Measurements from ENCODE around the gene SLC3A2.

Gene SLC3A2

GRCh38 chr11:62918531-62918930 lies 37.8 kb downstream of the SLC3A2 start:
- Histone ChIP-seq H3K36me3 (ENCODE audit: control insufficient read depth in 1 of 2, insufficient read depth in 2 of 2, low read length in 2 of 2) (no peaks in the 10 kb centered on the region), H3K23ac (ENCODE audit: low read length) (no peak overlapping the region), H4K91ac (ENCODE audit: low read depth, low read length) (no peak overlapping the region), H3K27me3 (ENCODE audit: insufficient read depth, low read length) (no peaks in the 10 kb centered on the region), H3K18ac (ENCODE audit: low read length) (no peak overlapping the region), H2AFZ (ENCODE audit: insufficient read depth, low read length, poor library complexity) (no peak overlapping the region), H3K4me2 (ENCODE audit: low read length) (no peak overlapping the region), H3K27ac (ENCODE audit: low read depth, low read length) (no peak overlapping the region), H3K4me1 (ENCODE audit: control insufficient read depth in 1 of 2, insufficient read depth in 2 of 2, low read length in 2 of 2) (peaks cover 12 to 17% of the 10 kb centered on the region in 2 experiments), H3K79me1 (ENCODE audit: low read length) (no peaks in the 10 kb centered on the region), H2BK120ac (ENCODE audit: insufficient read depth, low read length, poor library complexity) (no peak overlapping the region), H2BK5ac (ENCODE audit: low read depth, low read length, poor library complexity) (no peak overlapping the region), H2BK12ac (ENCODE audit: low read length) (no peak overlapping the region), H3K9ac (ENCODE audit: low read length) (no peak overlapping the region), H3K79me2 (ENCODE audit: control insufficient read depth, insufficient read depth, low read length, poor library complexity) (peaks cover 2% of the 10 kb centered on the region), H3K4me3 (ENCODE audit: low read depth, low read length) (no peak overlapping the region), H3K14ac (ENCODE audit: low read length) (no peak overlapping the region), H4K8ac (ENCODE audit: low read depth, low read length) (no peak overlapping the region), H2AK5ac (ENCODE audit: low read length) (no peak overlapping the region), H3K9me3 (ENCODE audit: insufficient read depth, low read depth, low read length) (no peaks in the 10 kb centered on the region), H3K4ac (ENCODE audit: low read depth, low read length) (no peak overlapping the region), H4K12ac (ENCODE audit: low read depth, low read length) (no peak overlapping the region)
- DNase-seq, result no peak
- no CpG with 5 or more reads among the region's 5 CpGs for WGBS (ENCODE audit: extremely low coverage, insufficient coverage, insufficient read length)

DNA sequence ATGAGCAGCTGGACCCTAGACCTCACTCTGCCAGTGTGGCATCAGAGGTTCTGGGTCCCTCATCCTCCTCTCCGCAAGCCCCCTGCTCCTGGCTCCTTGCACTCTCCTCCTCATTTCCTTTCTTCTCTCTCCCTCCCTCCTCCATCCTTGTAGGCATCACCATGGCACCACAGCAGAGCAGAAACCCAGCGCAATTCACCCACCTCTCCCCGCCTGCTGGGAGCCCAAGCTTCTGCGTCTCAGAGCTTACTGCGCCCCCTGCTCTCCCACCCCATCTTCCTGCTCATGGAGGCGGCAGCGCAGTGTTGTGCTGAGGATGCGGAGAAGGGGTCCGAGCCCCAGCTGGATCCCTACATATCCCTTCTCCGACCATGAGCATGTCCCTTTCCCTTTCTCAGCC lies 38.8 kb downstream of the SLC3A2 start:
- no peak overlapping the region for H3K4me3 ChIP-seq (ENCODE audit: low read depth, low read length)
- no peak overlapping the region for H4K12ac ChIP-seq (ENCODE audit: low read depth, low read length)
- H3K9me3 ChIP-seq (ENCODE audit: insufficient read depth, low read depth, low read length), result no peaks in the 10 kb centered on the region
- no peak overlapping the region for H3K14ac ChIP-seq (ENCODE audit: low read length)
- H2AK5ac ChIP-seq (ENCODE audit: low read length), result no peak overlapping the region
- H4K8ac ChIP-seq (ENCODE audit: low read depth, low read length), result no peak overlapping the region
- H3K36me3 ChIP-seq (ENCODE audit: control insufficient read depth in 1 of 2, insufficient read depth in 2 of 2, low read length in 2 of 2), result no peaks in the 10 kb centered on the region
- no peak overlapping the region for H3K9ac ChIP-seq (ENCODE audit: low read length)
- H2BK12ac ChIP-seq (ENCODE audit: low read length), result no peak overlapping the region
- H3K23ac ChIP-seq (ENCODE audit: low read length), result no peak overlapping the region
- no peak overlapping the region for H2AFZ ChIP-seq (ENCODE audit: insufficient read depth, low read length, poor library complexity)
- no peak overlapping the region for H2BK120ac ChIP-seq (ENCODE audit: insufficient read depth, low read length, poor library complexity)
- H3K4me1 ChIP-seq (ENCODE audit: control insufficient read depth in 1 of 2, insufficient read depth in 2 of 2, low read length in 2 of 2), result peaks cover 16 to 22% of the 10 kb centered on the region in 2 experiments
- no peak for DNase-seq
- no peak overlapping the region for H2BK5ac ChIP-seq (ENCODE audit: low read depth, low read length, poor library complexity)
- H3K4ac ChIP-seq (ENCODE audit: low read depth, low read length), result no peak overlapping the region
- H4K91ac ChIP-seq (ENCODE audit: low read depth, low read length), result no peak overlapping the region
- no peak overlapping the region for H3K27ac ChIP-seq (ENCODE audit: low read depth, low read length)
- peaks cover 2% of the 10 kb centered on the region for H3K79me2 ChIP-seq (ENCODE audit: control insufficient read depth, insufficient read depth, low read length, poor library complexity)
- no peak overlapping the region for H3K4me2 ChIP-seq (ENCODE audit: low read length)
- no CpG with 5 or more reads among the region's 10 CpGs for WGBS (ENCODE audit: extremely low coverage, insufficient coverage, insufficient read length)
- H3K18ac ChIP-seq (ENCODE audit: low read length), result no peak overlapping the region
- no peaks in the 10 kb centered on the region for H3K79me1 ChIP-seq (ENCODE audit: low read length)
- no peaks in the 10 kb centered on the region for H3K27me3 ChIP-seq (ENCODE audit: insufficient read depth, low read length)

DNA sequence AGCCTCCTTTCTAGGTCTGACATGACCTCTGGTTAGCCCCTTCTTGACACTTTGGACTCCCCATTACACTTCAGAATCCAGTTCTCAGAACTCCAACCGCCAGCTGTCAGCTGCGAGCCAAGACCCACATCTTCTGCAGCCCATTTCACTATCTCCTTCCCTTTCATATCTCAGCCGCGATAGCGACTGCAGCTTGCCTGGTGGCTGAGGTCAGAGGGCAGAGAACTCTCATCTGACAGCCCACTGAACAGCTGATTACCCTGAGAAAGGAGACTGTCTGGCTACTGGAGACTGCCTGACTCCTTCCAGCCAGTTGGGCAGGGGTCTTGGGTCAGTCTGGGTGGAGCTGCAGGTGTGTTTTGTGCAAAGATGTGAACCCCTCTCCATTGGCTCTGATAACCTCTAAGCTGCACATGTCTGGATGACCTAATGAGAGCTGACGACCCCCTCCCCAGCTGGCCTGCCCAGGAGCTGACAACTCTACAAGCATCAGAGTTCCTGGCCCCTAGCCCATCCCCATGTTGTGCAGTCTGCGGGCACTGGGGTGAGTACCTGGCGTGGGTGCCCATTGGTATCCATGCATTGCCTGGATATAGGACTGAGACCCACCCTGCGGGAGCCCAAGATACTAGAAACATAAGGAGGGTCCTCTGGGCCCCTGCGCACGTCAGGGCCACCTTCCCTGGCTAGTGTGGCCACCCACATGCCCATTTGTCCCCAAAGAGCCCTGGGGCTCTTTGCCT lies 39.4 kb downstream of the SLC3A2 start:
- H3K9ac ChIP-seq (ENCODE audit: low read length), result no peak overlapping the region
- H3K4ac ChIP-seq (ENCODE audit: low read depth, low read length), result no peak overlapping the region
- no peaks in the 10 kb centered on the region for H3K36me3 ChIP-seq (ENCODE audit: control insufficient read depth in 1 of 2, insufficient read depth in 2 of 2, low read length in 2 of 2)
- H3K23ac ChIP-seq (ENCODE audit: low read length), result no peak overlapping the region
- H4K12ac ChIP-seq (ENCODE audit: low read depth, low read length), result no peak overlapping the region
- H3K4me1 ChIP-seq (ENCODE audit: control insufficient read depth in 1 of 2, insufficient read depth in 2 of 2, low read length in 2 of 2), result peaks cover 16 to 22% of the 10 kb centered on the region in 2 experiments
- no peak overlapping the region for H4K91ac ChIP-seq (ENCODE audit: low read depth, low read length)
- no peak overlapping the region for H4K8ac ChIP-seq (ENCODE audit: low read depth, low read length)
- H3K79me2 ChIP-seq (ENCODE audit: control insufficient read depth, insufficient read depth, low read length, poor library complexity), result no peaks in the 10 kb centered on the region
- H3K4me2 ChIP-seq (ENCODE audit: low read length), result no peak overlapping the region
- no peak overlapping the region for H2AFZ ChIP-seq (ENCODE audit: insufficient read depth, low read length, poor library complexity)
- H2BK12ac ChIP-seq (ENCODE audit: low read length), result no peak overlapping the region
- H3K79me1 ChIP-seq (ENCODE audit: low read length), result no peaks in the 10 kb centered on the region
- H3K9me3 ChIP-seq (ENCODE audit: insufficient read depth, low read depth, low read length), result no peaks in the 10 kb centered on the region
- peak; percentile 48 to 63 for DNase-seq
- no peak overlapping the region for H2BK5ac ChIP-seq (ENCODE audit: low read depth, low read length, poor library complexity)
- no peaks in the 10 kb centered on the region for H3K27me3 ChIP-seq (ENCODE audit: insufficient read depth, low read length)
- no peak overlapping the region for H3K4me3 ChIP-seq (ENCODE audit: low read depth, low read length)
- no CpG with 5 or more reads among the region's 11 CpGs for WGBS (ENCODE audit: extremely low coverage, insufficient coverage, insufficient read length)
- H3K14ac ChIP-seq (ENCODE audit: low read length), result no peak overlapping the region
- no peak overlapping the region for H3K27ac ChIP-seq (ENCODE audit: low read depth, low read length)
- no peak overlapping the region for H2BK120ac ChIP-seq (ENCODE audit: insufficient read depth, low read length, poor library complexity)
- H2AK5ac ChIP-seq (ENCODE audit: low read length), result no peak overlapping the region
- H3K18ac ChIP-seq (ENCODE audit: low read length), result no peak overlapping the region

DNA sequence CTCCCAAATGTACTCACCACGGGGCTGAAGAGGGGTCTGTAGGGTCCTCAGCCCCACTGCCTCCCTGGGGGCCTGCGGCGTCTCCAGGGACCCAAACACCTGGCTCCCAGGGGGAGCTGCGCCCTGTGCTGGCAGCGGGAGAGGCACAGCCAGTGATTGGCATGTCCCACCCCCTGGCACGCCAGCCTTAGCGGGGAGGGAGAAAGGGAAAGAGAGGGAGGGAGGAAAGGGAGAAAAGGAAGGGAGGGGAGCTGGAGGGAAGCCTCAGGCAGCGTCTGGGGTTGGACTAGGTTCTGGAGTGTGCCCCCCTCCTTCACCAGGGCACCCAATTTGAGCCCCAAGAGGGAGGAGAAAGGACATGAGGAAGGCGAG lies 40.5 kb downstream of the SLC3A2 start, which contains the start of gene CHRM1:
CHRM1 (minus strand) TSS at position 163 of the 372 bp plus-strand sequence. CDS start 10,263 bp downstream, outside the sequence.
- Histone ChIP-seq H3K79me1 (ENCODE audit: low read length) (no peaks in the 10 kb centered on the region), H3K23ac (ENCODE audit: low read length) (no peak within 1 kb of the TSS), H2AK5ac (ENCODE audit: low read length) (no peak within 1 kb of the TSS)

More for the DNA sequence above, 40.5 kb downstream of the SLC3A2 start, which contains the start of gene CHRM1:
- no peak within 1 kb of the TSS for H2BK120ac ChIP-seq (ENCODE audit: insufficient read depth, low read length, poor library complexity)
- no peak within 1 kb of the TSS for H3K9ac ChIP-seq (ENCODE audit: low read length)
- H3K14ac ChIP-seq (ENCODE audit: low read length), result no peak within 1 kb of the TSS
- no peaks in the 10 kb centered on the region for H3K36me3 ChIP-seq (ENCODE audit: control insufficient read depth in 1 of 2, insufficient read depth in 2 of 2, low read length in 2 of 2)
- no peak within 1 kb of the TSS for H3K18ac ChIP-seq (ENCODE audit: low read length)
- no peak within 1 kb of the TSS for H3K4me2 ChIP-seq (ENCODE audit: low read length)
- no peaks in the 10 kb centered on the region for H3K9me3 ChIP-seq (ENCODE audit: insufficient read depth, low read depth, low read length)
- H3K4ac ChIP-seq (ENCODE audit: low read depth, low read length), result no peak within 1 kb of the TSS
- no peak within 1 kb of the TSS for H2BK5ac ChIP-seq (ENCODE audit: low read depth, low read length, poor library complexity)
- H4K91ac ChIP-seq (ENCODE audit: low read depth, low read length), result no peak within 1 kb of the TSS
- no peak for DNase-seq
- H3K27me3 ChIP-seq (ENCODE audit: insufficient read depth, low read length), result peaks cover 9% of the 10 kb centered on the region
- H2AFZ ChIP-seq (ENCODE audit: insufficient read depth, low read length, poor library complexity), result no peak within 1 kb of the TSS
- H4K12ac ChIP-seq (ENCODE audit: low read depth, low read length), result no peak within 1 kb of the TSS
- no CpG with 5 or more reads among the region's 9 CpGs for WGBS (ENCODE audit: extremely low coverage, insufficient coverage, insufficient read length)
- no peak within 1 kb of the TSS for H4K8ac ChIP-seq (ENCODE audit: low read depth, low read length)
- H3K27ac ChIP-seq (ENCODE audit: low read depth, low read length), result no peak within 1 kb of the TSS
- no peak within 1 kb of the TSS for H3K4me3 ChIP-seq (ENCODE audit: low read depth, low read length)
- H3K4me1 ChIP-seq (ENCODE audit: control insufficient read depth in 1 of 2, insufficient read depth in 2 of 2, low read length in 2 of 2), result peaks cover 26 to 29% of the 10 kb centered on the region in 2 experiments
- no peaks in the 10 kb centered on the region for H3K79me2 ChIP-seq (ENCODE audit: control insufficient read depth, insufficient read depth, low read length, poor library complexity)
- H2BK12ac ChIP-seq (ENCODE audit: low read length), result no peak within 1 kb of the TSS
